ENCODE results near the gene TNFRSF18.
"Not testable (repeated sequence)": the region's sequence is repeated elsewhere in the genome, so short reads cannot be mapped to it uniquely, and the experiment has no call there.

Gene TNFRSF18

GRCh38 chr1:1197551-1198422 is 8.6 kb downstream of the TNFRSF18 start:
- no peak for DNase-seq (ENCODE audit: low read depth)

GRCh38 chr1:1197188-1197500 is 9.2 kb downstream of the TNFRSF18 start:
- no peak for DNase-seq (ENCODE audit: low read depth)

DNA sequence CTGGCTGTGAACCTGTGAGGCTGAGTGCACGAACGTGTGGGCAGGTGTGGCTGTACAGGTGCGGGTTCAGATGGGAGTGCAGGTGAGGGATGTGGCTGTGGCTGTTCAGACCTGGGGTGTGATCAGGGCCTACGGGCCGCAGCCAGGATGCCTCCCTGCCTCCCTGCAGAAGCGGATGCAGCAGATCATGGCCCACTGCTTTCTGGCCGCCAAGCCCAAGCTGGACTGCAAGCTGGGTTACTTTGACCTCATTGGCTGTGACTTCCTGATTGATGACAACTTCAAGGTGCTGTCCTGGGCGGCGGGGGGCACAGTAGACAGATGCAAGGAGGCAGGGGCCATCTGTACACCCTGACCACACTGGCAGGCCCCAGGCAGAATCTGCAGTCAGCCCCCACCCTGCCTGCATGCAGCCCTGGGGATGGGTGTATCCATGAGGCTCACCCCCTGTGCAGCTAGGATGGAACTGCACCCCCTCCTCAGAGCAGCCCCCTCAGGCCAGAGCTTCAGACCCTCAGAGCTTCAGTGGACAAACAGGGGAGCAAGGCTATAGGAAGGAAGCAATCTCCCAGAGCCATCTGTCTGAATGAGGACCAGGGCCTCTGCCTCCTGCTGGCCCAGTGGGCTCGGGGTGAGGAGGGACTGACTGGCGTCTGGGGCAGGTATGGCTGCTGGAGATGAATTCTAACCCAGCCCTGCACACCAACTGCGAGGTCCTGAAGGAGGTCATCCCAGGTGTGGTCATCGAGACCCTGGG is 9.8 kb downstream of the TNFRSF18 start:
- DNase-seq (ENCODE audit: low read depth) = no peak

DNA sequence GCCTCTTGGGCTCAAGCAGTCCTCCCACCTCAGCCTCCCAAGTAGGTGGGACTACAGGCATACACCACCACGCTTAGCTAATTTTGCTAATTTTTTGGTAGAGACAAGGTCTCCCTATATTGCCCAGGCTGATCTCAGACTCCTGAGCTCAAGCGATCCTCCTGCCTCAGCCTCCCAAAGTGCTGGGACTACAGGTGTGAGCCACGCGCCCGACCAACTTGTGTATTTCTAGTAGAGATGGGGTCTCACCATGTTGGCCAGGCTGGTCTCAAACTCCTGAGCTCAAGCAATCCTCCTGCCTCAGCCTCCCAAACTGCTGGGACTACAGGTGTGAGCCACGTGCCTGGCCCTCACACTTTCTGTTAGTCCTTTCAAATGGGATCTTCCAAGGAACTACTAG is 10.7 kb downstream of the TNFRSF18 start:
- not testable (repeated sequence) for DNase-seq (ENCODE audit: low read depth)

GRCh38 chr1:1194723-1195122 is 11.7 kb downstream of the TNFRSF18 start:
- no peak for DNase-seq (ENCODE audit: low read depth)

- no peak for DNase-seq (ENCODE audit: low read depth)
These were observed 14.7 kb downstream of the TNFRSF18 start for GRCh38 chr1:1191734-1192133.

- DNase-seq (ENCODE audit: low read depth) = no peak
These were observed 17.3 kb downstream of the TNFRSF18 start for GRCh38 chr1:1189111-1189510.

- no peak for DNase-seq (ENCODE audit: low read depth)
These were observed 18.5 kb downstream of the TNFRSF18 start for GRCh38 chr1:1187938-1188337.

- DNase-seq (ENCODE audit: low read depth) = no peak
These were observed 21.2 kb downstream of the TNFRSF18 start for GRCh38 chr1:1185101-1185765.

DNA sequence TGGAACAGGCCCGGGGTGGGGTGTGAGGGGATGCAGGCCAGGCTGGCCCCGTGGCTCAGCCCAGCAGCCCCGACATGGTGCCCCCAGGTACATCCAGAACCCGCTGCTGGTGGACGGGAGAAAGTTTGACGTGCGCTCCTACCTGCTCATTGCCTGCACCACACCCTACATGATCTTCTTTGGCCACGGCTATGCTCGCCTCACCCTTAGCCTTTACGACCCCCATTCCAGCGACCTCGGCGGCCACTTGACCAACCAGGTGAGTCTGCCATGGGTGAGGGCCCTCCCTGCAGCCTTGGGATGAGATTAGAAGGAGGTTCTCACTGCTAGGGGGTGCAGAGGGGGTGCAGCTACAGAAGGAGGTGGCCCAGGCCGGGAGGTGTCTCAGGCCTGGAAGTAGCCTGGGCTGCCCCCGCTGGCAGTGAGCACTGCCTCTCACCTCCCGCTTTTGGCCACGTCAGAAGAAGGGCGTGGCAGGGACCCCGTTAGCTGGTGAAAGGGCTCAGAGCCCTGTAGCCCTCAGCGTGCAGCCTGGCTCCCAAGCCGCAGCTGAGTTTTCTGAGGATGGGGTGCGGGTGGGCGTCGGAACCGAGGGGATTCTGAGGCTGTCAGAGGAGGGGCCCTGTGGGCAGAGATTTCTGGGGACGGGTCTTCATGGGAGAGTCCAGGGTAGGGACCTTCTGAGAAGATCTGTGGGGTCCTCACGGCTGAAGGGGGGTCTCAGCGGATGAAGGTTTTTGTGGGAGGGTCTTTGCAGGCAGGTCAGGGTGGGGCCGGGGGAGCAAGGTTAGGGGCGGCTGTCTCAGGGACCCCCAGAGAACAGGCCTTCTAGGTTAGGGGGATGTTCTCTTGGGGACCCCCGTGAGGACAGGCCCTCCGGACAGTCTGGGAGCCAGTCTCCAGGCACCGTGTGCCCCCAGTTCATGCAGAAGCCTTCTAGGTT is 22.3 kb downstream of the TNFRSF18 start:
- no peak for DNase-seq (ENCODE audit: low read depth)

GRCh38 chr1:1183221-1183747 is 23.1 kb downstream of the TNFRSF18 start:
- no peak for DNase-seq (ENCODE audit: low read depth)

GRCh38 chr1:1182491-1183220 is 23.7 kb downstream of the TNFRSF18 start:
- DNase-seq (ENCODE audit: low read depth) = no peak

GRCh38 chr1:1181938-1182410 is 24.4 kb downstream of the TNFRSF18 start:
- DNase-seq (ENCODE audit: low read depth) = no peak

- no peak for DNase-seq (ENCODE audit: low read depth)
These were observed 25.1 kb downstream of the TNFRSF18 start for GRCh38 chr1:1181129-1181937.

DNA sequence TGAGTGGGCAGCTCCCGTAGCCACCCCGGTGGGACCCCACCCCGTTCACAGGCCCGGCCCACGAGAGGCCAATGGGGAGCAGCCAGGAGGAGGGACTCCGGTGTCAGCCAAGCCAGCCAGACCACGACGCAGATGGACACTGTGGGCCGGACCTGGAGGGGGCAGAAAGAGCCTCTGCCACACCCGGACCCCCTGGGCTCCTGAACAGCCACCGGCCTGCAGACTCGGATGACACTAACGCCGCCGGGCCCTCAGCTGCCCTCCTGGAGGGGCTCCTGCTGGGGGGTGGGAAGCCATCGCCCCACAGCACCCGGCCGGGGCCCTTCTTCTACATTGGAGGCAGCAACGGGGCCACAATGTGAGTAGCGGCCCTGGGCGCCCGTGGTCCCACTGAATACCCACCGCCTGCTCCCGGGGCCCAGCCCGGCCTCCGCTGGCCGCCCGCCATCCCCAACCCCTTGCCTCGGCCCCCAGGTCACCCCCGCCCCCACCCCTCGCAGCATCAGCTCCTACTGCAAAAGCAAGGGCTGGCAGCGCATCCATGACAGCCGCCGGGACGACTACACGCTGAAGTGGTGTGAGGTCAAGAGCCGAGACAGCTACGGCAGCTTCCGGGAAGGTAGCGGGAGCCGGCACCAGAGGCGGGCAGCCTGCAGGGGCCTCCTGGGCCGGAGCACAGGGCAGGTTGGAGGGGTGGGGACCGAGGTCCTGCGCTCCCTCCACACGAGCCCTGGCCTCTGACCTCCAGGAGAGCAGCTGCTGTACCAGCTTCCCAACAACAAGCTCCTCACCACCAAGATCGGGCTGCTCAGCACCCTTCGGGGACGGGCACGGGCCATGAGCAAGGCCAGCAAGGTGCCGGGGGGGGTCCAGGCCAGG is 26.2 kb downstream of the TNFRSF18 start:
- DNase-seq (ENCODE audit: low read depth) = no peak

DNA sequence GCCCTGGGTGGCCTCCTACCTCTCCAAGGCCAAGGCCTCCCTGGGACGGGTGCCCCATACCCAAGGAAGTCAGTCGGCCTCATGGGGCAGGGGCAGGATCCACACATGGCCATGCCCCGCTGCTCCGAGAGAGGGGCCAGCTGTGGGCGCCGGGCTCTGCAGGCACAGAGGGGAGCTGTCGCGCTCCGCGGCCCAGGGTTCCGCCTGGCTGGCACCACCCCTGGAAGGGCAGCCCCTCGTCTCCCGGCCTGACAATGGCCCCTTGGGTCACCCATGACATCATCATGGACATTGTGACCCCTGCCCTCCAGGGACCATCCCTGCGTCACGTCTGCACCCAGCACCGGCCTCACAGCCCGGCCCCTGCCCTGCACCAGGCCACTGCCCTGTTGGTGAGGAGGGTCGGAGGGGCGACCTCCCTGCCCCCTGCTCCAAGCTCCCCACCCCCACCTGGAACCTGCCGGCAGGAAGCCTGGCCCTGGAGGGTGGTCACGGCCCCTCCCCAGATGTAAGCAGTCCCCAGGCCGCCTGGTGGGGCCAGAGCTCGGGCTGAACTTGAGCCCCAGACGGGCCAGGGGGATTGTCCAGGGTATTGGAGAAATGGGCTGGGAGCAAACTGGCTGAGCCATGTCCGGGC is 26.9 kb downstream of the TNFRSF18 start:
- no peak for DNase-seq (ENCODE audit: low read depth)

DNA sequence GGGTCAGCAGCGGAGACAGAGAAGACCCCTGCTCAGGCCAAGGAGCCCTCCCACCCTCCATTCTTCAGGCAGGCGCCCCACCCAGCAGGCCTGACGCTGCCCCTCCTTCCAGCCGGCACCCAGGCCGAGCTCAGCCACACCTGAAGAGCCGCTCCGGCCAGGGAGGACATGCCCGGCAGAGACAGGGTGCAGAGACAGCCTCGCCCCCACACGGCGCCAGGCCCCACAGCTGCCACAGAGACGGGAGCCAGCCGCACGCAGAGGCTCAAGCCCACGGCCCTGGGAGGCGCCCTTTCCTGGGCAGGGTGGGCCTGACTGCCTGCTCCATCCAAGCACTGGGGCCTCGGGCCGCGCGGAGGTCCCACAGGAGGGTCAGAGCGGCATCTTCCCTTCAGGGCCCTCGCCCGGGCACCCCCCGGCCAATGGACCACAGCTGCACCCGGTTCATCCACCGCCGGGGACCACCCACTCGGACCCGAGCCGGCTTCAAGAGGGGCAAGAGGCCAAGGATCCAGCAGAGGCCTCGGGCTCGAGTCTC is 27.5 kb downstream of the TNFRSF18 start:
- no peak for DNase-seq (ENCODE audit: low read depth)

All from activated T-cell treated with anti-CD3 and anti-CD28 coated beads for 1 hour (primary cell).